Lower lobe of right lung (tissue), 2 donors: ENCODE data around the gene DGCR6L. TPM values are rescaled to one million over a fixed set of nuclear protein-coding genes. Genes with fewer than 3 reads are reported as not detected.
"Not testable (repeated sequence)": the region's sequence is repeated elsewhere in the genome, so short reads cannot be mapped to it uniquely, and the experiment has no call there.

Source experiments
- ATAC-seq, 2 donors: fragments of 200-7000 bp; cut with Tn5 transposase; one replicate each; pipeline ENCODE4 v1.9.1; 2020 to 2022; ENCODE audit warnings: mild to moderate bottlenecking in 2 of 2, moderate library complexity in 2 of 2
- DNase-seq: peaks from one replicate; pipeline ENCODE4 v3.0.0-alpha.2; 2020
- H3K27ac ChIP-seq: fragments of 200-600 bp; one replicate; pipeline ENCODE4 v1.8.0; 2022
- H3K27me3 ChIP-seq: fragments of 200-600 bp; one replicate; pipeline ENCODE4 v1.8.0; 2022; ENCODE audit warnings: low read depth
- H3K36me3 ChIP-seq: fragments of 200-600 bp; one replicate; pipeline ENCODE4 v1.8.0; 2022; ENCODE audit warnings: mild to moderate bottlenecking
- H3K4me1 ChIP-seq: fragments of 200-600 bp; one replicate; pipeline ENCODE4 v1.8.0; 2022
- H3K4me3 ChIP-seq: fragments of 200-600 bp; one replicate; pipeline ENCODE4 v1.8.0; 2022; ENCODE audit warnings: mild to moderate bottlenecking
- H3K9me3 ChIP-seq: fragments of 200-600 bp; one replicate; pipeline ENCODE4 v1.8.0; 2022
- CTCF ChIP-seq: fragments of 200-600 bp; IDR thresholded peaks from one replicate; pipeline ENCODE4 v1.8.0; 2022; ENCODE audit warnings: antibody characterized with exemption, mild to moderate bottlenecking
- intact Hi-C: fragments of 100-400 bp; cut with DNase I; formaldehyde crosslinking; loops from one replicate; pipeline ENCODE4 v1.11.0; 2022
- long read RNA-seq: library from polyadenylated mRNA; unstranded; transcript quantifications from one replicate; pipeline ENCODE4 v2.0.0, GENCODE V29; 2021
- total RNA-seq: library from RNA; stranded (reverse); fragmentation: NEBNext Ultra II Directional; extraction: Animal tissue kit (Norgen Biotek cat#: 25700); gene quantifications from one replicate; pipeline ENCODE4 v1.2.1, GENCODE V29; 2021
- donor health status: DM: no; HTN: yes; CAD: no; lungs with severe emphysema.

Gene DGCR6L
- 31.1 TPM for total RNA-seq
- long read RNA-seq, transcript DGCR6L-201 (5 exons, 1,154 nt): major isoform, 68 of 72 reads
- long read RNA-seq, partial matches to known transcripts: 4 of 72 reads
- long read RNA-seq, other reads (novel, unspliced or antisense): 0 of 72 reads

GRCh38 chr22:20319745-20320658, at the start of gene DGCR6L:
Gene DGCR6L, minus strand, starts transcription at chr22:20320060. Its CDS starts 72 bp downstream, at chr22:20319988.
- Histone ChIP-seq H3K4me1 (peaks cover 29% of the 10 kb centered on the region), H3K4me3 (peak within 1 kb of the TSS; percentile 93), H3K27me3 (no peaks in the 10 kb centered on the region), H3K36me3 (peaks cover 3% of the 10 kb centered on the region), H3K9me3 (no peaks in the 10 kb centered on the region), H3K27ac (peak within 1 kb of the TSS; percentile 87)
- ATAC-seq (peak; percentile 96 to 97), DNase-seq (peak; percentile 98)
- intact Hi-C loops: no loop called here
- TF ChIP-seq CTCF: no peak

GRCh38 chr22:20368875-20369274, 49.0 kb upstream of the DGCR6L start:
- H3K36me3 ChIP-seq, intact Hi-C loops, H3K4me1 ChIP-seq, H3K27ac ChIP-seq, ATAC-seq, H3K27me3 ChIP-seq, H3K9me3 ChIP-seq, DNase-seq, H3K4me3 ChIP-seq: not testable (repeated sequence)

GRCh38 chr22:20366841-20367240, 47.0 kb upstream of the DGCR6L start:
- DNase-seq, ATAC-seq, H3K4me1 ChIP-seq, H3K4me3 ChIP-seq, intact Hi-C loops, H3K27ac ChIP-seq, H3K36me3 ChIP-seq, H3K27me3 ChIP-seq, H3K9me3 ChIP-seq: not testable (repeated sequence)

- H3K4me3 ChIP-seq, DNase-seq, H3K4me1 ChIP-seq, H3K9me3 ChIP-seq, ATAC-seq, H3K27ac ChIP-seq, H3K27me3 ChIP-seq, H3K36me3 ChIP-seq, intact Hi-C loops: not testable (repeated sequence)
Observed at GRCh38 chr22:20364335-20365260, 44.7 kb upstream of the DGCR6L start.

- H3K4me3 ChIP-seq, DNase-seq, ATAC-seq, H3K36me3 ChIP-seq, H3K27ac ChIP-seq, intact Hi-C loops, H3K4me1 ChIP-seq, H3K27me3 ChIP-seq, H3K9me3 ChIP-seq: not testable (repeated sequence)
Observed at GRCh38 chr22:20362403-20362802, 42.5 kb upstream of the DGCR6L start.

GRCh38 chr22:20361752-20362229, 41.9 kb upstream of the DGCR6L start:
- intact Hi-C loops: not testable (repeated sequence)

GRCh38 chr22:20360866-20361751, 41.2 kb upstream of the DGCR6L start:
- DNase-seq, intact Hi-C loops: not testable (repeated sequence)

More at GRCh38 chr22:20361752-20362229, 41.9 kb upstream of the DGCR6L start:
- ATAC-seq, H3K36me3 ChIP-seq, H3K9me3 ChIP-seq, H3K4me1 ChIP-seq, DNase-seq, H3K4me3 ChIP-seq, H3K27ac ChIP-seq, H3K27me3 ChIP-seq: not testable (repeated sequence)

GRCh38 chr22:20360261-20360660, 40.4 kb upstream of the DGCR6L start:
- H3K9me3 ChIP-seq, H3K4me3 ChIP-seq, H3K4me1 ChIP-seq, DNase-seq, H3K27ac ChIP-seq, intact Hi-C loops, ATAC-seq, H3K36me3 ChIP-seq, H3K27me3 ChIP-seq: not testable (repeated sequence)

More at GRCh38 chr22:20360866-20361751, 41.2 kb upstream of the DGCR6L start:
- not testable (repeated sequence) for H3K27ac ChIP-seq, ATAC-seq, H3K27me3 ChIP-seq, H3K36me3 ChIP-seq, H3K9me3 ChIP-seq, H3K4me3 ChIP-seq, H3K4me1 ChIP-seq

GRCh38 chr22:20358503-20359239, 38.8 kb upstream of the DGCR6L start:
- H3K9me3 ChIP-seq, H3K27me3 ChIP-seq, ATAC-seq, intact Hi-C loops, H3K27ac ChIP-seq, H3K4me1 ChIP-seq, H3K36me3 ChIP-seq, H3K4me3 ChIP-seq, DNase-seq: not testable (repeated sequence)

- DNase-seq, ATAC-seq, H3K4me1 ChIP-seq: not testable (repeated sequence)
Observed at GRCh38 chr22:20357967-20358366, 38.1 kb upstream of the DGCR6L start.

GRCh38 chr22:20356906-20357305, 37.0 kb upstream of the DGCR6L start:
- intact Hi-C loops, H3K4me1 ChIP-seq, H3K36me3 ChIP-seq, H3K9me3 ChIP-seq, H3K27ac ChIP-seq, H3K4me3 ChIP-seq, H3K27me3 ChIP-seq, DNase-seq, ATAC-seq: not testable (repeated sequence)

More at GRCh38 chr22:20357967-20358366, 38.1 kb upstream of the DGCR6L start:
- H3K4me3 ChIP-seq, H3K27ac ChIP-seq, H3K36me3 ChIP-seq, H3K9me3 ChIP-seq, H3K27me3 ChIP-seq, intact Hi-C loops: not testable (repeated sequence)
